ENCODE data around the gene SNX20. TPM values are rescaled to one million over a fixed set of nuclear protein-coding genes. Genes with fewer than 3 reads are reported as not detected.

The SNX20 gene
- not detected in 2 replicates for total RNA-seq

- Histone ChIP-seq H3K27me3 (ENCODE audit: control insufficient read depth, insufficient read depth, low read length) (no peaks in the 10 kb centered on the region), H3K4me3 (ENCODE audit: low read depth, low read length) (no peak within 1 kb of the TSS), H3K36me3 (ENCODE audit: control insufficient read depth, insufficient read depth, low read length) (no peaks in the 10 kb centered on the region)
- DNase-seq (ENCODE audit: low read depth): no peak
- no peak for TF ChIP-seq CTCF (IDR thresholded peaks at IDR 0.05; ENCODE audit: insufficient read depth, low read length, poor library complexity, severe bottlenecking)
Observed at GRCh38 chr16:50681021-50681885, at the start of gene SNX20. Gene SNX20 (minus strand): TSS chr16:50681312. CDS start chr16:50677526, 3,786 bp downstream.

- no peaks in the 10 kb centered on the region for H3K27me3 ChIP-seq (ENCODE audit: control insufficient read depth, insufficient read depth, low read length)
Observed at GRCh38 chr16:50724306-50724705, 43.2 kb upstream of the SNX20 start.

GRCh38 chr16:50722960-50723359 is 41.8 kb upstream of the SNX20 start:
- DNase-seq (ENCODE audit: low read depth): no peak
- no peaks in the 10 kb centered on the region for H3K27me3 ChIP-seq (ENCODE audit: control insufficient read depth, insufficient read depth, low read length)
- H3K4me3 ChIP-seq (ENCODE audit: low read depth, low read length): no peak overlapping the region
- no peak for TF ChIP-seq CTCF (IDR thresholded peaks at IDR 0.05; ENCODE audit: insufficient read depth, low read length, poor library complexity, severe bottlenecking)
- no peaks in the 10 kb centered on the region for H3K36me3 ChIP-seq (ENCODE audit: control insufficient read depth, insufficient read depth, low read length)

More at GRCh38 chr16:50724306-50724705, 43.2 kb upstream of the SNX20 start:
- H3K36me3 ChIP-seq (ENCODE audit: control insufficient read depth, insufficient read depth, low read length): no peaks in the 10 kb centered on the region
- TF ChIP-seq CTCF (IDR thresholded peaks at IDR 0.05; ENCODE audit: insufficient read depth, low read length, poor library complexity, severe bottlenecking): no peak
- no peak for DNase-seq (ENCODE audit: low read depth)
- H3K4me3 ChIP-seq (ENCODE audit: low read depth, low read length): no peak overlapping the region

GRCh38 chr16:50722405-50722737 is 41.3 kb upstream of the SNX20 start:
- no peak for TF ChIP-seq CTCF (IDR thresholded peaks at IDR 0.05; ENCODE audit: insufficient read depth, low read length, poor library complexity, severe bottlenecking)
- no peak for DNase-seq (ENCODE audit: low read depth)
- H3K36me3 ChIP-seq (ENCODE audit: control insufficient read depth, insufficient read depth, low read length): no peaks in the 10 kb centered on the region
- H3K27me3 ChIP-seq (ENCODE audit: control insufficient read depth, insufficient read depth, low read length): no peaks in the 10 kb centered on the region
- no peak overlapping the region for H3K4me3 ChIP-seq (ENCODE audit: low read depth, low read length)

- Histone ChIP-seq H3K36me3 (ENCODE audit: control insufficient read depth, insufficient read depth, low read length) (no peaks in the 10 kb centered on the region), H3K27me3 (ENCODE audit: control insufficient read depth, insufficient read depth, low read length) (no peaks in the 10 kb centered on the region), H3K4me3 (ENCODE audit: low read depth, low read length) (no peak overlapping the region)
- no peak for DNase-seq (ENCODE audit: low read depth)
- TF ChIP-seq CTCF (IDR thresholded peaks at IDR 0.05; ENCODE audit: insufficient read depth, low read length, poor library complexity, severe bottlenecking): no peak
Observed at GRCh38 chr16:50721549-50722404, 40.7 kb upstream of the SNX20 start.
